Stimulated activated CD8-positive, alpha-beta memory T cell treated with anti-CD3 and anti-CD28 coated beads, Interleukin-12 subunit alpha, Interleukin-12 subunit beta, amount 100 ng/mL, for 4 hours (primary cell): ENCODE measurements around the gene E2F4.

Experiments used
- DNase-seq: peaks from one replicate; pipeline ENCODE4 v3.0.0-alpha.2; 2020; ENCODE audit warnings: low read depth

E2F4 gene

GRCh38 chr16:67190448-67191399, 1.2 kb upstream of the E2F4 start:
- no peak for DNase-seq

- DNase-seq, result no peak
These were observed 452 bp upstream of the E2F4 start for GRCh38 chr16:67191411-67191994.

GRCh38 chr16:67192781-67193361, 916 bp downstream of the E2F4 start:
- no peak for DNase-seq

GRCh38 chr16:67193536-67193935, 1.6 kb downstream of the E2F4 start:
- DNase-seq, result no peak

DNA sequence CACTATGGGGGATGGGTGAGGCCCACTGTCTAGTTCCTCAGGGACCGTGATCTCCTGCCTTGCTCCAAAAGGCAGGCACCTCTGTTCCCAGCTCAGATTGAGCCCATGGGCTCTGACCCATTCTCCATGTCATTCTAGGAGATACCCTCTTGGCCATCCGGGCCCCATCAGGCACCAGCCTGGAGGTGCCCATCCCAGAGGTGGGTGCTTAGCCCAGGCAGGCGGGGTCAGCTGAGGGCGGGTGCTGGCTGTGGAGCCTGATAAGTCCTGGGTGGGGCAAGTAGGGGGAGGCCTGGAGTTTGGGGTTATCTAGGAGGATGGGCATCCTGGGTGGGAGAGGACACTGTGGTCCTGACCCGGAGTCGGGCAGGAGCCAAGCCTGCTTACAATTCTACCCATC, 2.3 kb downstream of the E2F4 start:
- no peak for DNase-seq

GRCh38 chr16:67195676-67196075, 3.7 kb downstream of the E2F4 start:
- no peak for DNase-seq

- DNase-seq, result no peak
These were observed 4.9 kb downstream of the E2F4 start for GRCh38 chr16:67196881-67197280.

DNA sequence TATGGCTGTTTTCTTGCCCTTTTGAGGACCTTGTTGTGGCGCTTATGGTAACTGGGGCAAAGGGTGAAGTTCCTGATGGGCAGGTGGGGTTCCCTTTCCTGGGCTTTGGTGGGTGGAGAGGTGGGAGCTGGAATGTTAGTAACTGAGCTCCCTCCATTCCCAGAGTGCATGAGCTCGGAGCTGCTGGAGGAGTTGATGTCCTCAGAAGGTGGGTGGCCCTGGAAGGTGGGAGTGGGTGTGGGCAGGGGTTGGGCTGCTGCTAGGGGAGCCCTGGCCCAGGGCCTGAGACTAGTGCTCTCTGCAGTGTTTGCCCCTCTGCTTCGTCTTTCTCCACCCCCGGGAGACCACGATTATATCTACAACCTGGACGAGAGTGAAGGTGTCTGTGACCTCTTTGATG, 5.7 kb downstream of the E2F4 start:
- DNase-seq, result no peak

DNA sequence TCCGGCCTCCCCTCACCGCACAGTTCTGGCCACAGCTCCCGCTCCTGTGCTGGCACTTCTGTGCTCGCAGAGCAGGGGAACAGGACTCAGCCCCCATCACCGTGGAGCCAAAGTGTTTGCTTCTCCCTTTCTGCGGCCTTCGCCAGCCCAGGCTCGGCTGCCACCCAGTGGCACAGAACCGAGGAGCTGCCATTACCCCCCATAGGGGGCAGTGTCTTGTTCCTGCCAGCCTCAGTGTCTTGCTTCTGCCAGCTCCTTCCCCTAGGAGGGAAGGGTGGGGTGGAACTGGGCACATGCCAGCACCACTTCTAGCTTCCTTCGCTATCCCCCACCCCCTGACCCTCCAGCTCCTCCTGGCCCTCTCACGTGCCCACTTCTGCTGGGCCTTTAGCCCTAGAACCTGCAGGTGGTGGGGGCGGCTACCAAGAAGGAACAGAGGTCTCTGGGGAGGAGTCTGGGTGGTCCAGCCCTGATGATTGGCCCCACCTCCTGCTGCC, 6.3 kb downstream of the E2F4 start:
- DNase-seq, result no peak

GRCh38 chr16:67199011-67199807, 7.3 kb downstream of the E2F4 start, which contains the start of gene ELMO3:
ELMO3 (plus strand) TSS chr16:67199131; CDS start chr16:67199327, 196 bp downstream.
- DNase-seq, result no peak

GRCh38 chr16:67199808-67200198, 7.8 kb downstream of the E2F4 start:
- no peak for DNase-seq

GRCh38 chr16:67200491-67200890, 8.5 kb downstream of the E2F4 start:
- no peak for DNase-seq

DNA sequence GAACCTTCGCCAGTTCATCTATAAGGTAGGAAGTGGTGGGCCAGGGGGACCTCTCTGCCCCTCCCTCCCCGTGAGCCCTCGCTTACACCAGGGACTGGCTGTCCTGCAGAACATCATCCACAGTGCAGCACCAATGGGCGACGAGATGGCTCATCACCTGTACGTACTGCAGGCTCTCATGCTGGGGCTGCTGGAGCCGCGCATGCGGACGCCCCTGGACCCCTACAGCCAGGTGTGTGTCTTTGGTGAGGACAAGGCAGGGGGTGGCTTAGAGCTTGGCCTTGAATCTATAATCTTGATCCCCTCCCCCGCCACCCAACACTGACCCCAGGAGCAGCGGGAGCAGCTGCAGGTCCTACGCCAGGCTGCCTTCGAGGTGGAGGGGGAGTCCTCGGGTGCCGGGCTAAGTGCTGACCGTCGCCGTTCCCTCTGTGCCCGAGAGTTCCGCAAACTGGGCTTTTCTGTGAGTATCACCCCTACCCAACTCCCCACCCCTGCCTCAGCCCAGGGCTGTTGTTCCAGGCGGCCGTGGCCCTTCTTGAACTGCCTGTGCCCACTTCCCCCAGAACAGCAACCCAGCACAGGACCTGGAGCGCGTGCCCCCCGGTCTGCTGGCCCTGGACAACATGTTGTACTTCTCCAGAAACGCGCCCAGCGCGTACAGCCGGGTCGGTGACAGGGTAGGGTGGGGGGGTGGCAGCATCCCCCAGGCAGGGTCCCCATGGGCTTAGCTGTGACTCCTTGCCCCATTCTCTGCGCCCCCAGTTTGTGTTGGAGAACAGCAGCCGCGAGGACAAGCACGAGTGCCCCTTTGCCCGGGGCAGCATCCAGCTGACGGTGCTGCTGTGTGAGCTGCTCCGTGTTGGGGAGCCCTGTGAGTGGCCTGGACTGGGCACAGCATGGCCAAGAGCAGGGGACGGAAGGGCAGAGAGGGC, 9.7 kb downstream of the E2F4 start:
- no peak for DNase-seq

- no peak for DNase-seq
These were observed 10.5 kb downstream of the E2F4 start for GRCh38 chr16:67202426-67202825.

GRCh38 chr16:67202956-67203493, 11.1 kb downstream of the E2F4 start:
- DNase-seq, result no peak

DNA sequence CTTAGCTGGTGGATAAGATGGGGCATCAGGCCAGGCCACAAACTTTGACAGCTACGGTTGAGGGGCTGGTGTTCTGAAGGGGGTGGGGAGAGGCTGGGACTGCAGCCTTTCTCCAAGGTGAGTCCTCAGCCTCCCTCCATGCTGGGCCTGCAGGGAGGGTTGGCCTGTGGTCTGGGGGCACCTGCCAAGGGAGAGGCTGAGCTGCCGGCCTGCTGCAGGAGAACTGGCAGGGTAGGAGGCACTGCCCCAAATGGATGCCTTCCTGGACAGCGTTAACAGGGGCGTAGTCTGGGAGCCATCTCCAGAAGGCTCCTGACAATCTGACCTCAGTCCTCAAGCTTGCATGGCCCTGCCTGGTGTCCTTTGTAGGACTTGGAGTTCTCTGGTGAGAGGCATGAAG, 12.1 kb downstream of the E2F4 start:
- no peak for DNase-seq

DNA sequence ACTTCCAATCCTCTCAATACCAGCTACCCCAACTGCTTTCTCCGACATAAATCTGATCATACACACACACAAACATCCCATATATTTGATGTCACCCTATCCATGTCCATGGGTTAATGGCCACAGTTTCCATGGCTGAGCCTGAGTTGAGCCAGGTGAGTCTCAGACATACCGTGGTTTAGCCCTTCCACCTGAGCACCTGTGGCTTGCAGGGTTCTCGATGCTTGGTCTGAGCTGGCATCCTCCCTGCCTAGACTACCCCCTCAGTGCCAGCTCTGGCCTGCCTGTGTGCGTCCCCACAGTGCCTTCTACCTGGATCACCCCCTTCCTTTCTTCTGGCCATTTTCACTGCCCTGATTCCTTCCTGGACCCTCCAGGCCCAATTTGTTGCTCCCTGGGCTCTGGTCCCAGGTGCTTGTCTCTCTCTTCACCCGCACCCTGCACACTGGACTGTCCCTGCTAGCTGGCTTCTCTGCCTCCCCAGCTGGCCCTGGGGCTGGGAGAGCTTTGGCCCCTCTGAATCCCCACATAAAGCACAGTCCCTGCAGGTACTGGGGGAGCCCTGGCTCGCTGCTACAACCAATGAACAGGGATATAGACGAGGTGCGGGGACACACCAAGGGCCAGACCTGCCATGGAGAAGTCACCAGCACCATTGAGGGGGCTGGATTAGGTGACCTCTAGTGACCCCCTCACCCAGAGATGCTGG, 14.3 kb downstream of the E2F4 start:
- no peak for DNase-seq

DNA sequence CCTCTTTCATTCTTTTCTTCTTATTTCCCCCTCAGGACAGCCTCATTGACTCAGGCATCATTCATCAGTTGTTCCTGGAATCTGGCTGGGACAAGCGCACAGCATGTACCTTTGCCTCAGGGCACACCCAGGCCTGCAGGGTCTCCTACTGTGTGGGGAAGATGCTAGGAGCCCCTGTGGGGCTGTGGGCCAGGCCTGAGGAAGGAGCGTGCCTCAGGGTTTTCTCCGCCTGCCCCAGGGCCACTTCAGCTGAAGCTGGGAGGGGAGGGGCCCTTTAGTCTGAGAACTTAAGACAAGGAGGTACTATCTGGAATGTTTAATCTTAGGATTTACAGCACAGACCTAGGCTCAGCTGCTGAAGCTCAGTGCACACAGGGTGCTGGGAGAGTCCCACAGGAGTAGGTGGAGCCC, 14.9 kb downstream of the E2F4 start:
- no peak for DNase-seq

- no peak for DNase-seq
These were observed 15.5 kb downstream of the E2F4 start for GRCh38 chr16:67207249-67208091.
